ENCODE measurements around the gene TRIM62. TPM values are rescaled to one million over a fixed set of nuclear protein-coding genes. Genes with fewer than 3 reads are reported as not detected.
"Not testable (repeated sequence)": the region's sequence is repeated elsewhere in the genome, so short reads cannot be mapped to it uniquely, and the experiment has no call there.

TRIM62 gene
- total RNA-seq, 2 donors from 2014 or later: 8.7 to 15.0 TPM

DNA sequence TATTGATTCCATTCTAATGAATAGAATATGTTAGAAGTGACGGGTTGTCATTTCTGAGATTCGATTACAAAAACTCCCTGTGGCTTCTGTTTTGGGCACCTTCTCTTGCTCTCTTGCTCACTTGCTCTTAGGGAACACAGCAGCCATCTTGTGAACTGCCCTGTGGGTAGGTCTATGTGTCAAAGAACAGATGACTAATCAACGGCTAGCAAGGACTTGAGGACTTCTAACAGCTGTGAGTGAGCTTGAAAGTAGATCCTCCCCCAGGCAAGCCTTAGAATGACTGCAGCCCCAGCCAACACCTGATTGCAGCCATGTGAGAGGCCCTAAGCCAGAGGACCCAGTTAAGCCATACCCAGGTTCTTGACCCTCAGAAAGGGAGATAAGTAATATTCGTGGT, 51.5 kb downstream of the TRIM62 start:
- Mint-ChIP-seq H3K27ac (peak overlapping the region; percentile 65 to 74), H3K4me3 (peak overlapping the region; percentile 83), H3K4me1 (ENCODE audit: low read depth in 2 of 2) (peaks cover 42 to 65% of the 10 kb centered on the region in 2 donors), H3K9me3 (peaks cover 6% of the 10 kb centered on the region), H3K36me3 (peaks cover 12% of the 10 kb centered on the region), H3K27me3 (peaks cover 0 to 14% of the 10 kb centered on the region in 2 donors)
- peak; percentile 75 for DNase-seq (ENCODE audit: low spot score)
- peak; percentile 65 to 68 for ATAC-seq

DNA sequence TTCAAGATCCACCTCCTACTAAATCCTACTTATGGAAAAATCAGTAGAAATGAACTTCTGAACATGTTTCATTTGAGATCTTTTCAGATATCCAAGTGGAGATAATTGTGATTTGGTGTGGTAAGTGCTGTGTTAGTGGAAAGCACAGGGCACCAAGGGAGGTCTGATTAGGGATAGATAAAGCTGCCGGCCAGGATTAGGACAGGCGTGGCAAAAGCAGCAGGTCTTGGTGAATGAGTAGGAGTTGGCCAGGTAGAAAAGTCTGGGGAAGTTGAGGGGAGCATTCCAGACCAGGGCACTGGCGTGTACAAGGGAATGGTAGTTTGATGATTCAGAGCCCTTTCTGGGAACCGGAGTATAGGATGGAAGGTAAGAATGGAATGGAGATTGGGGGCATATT, 53.1 kb downstream of the TRIM62 start:
- peaks cover 43 to 67% of the 10 kb centered on the region in 2 donors for H3K4me1 Mint-ChIP-seq (ENCODE audit: low read depth in 2 of 2)
- no peak for DNase-seq (ENCODE audit: low spot score)
- H3K27me3 Mint-ChIP-seq: peaks cover 0 to 9% of the 10 kb centered on the region in 2 donors
- H3K27ac Mint-ChIP-seq: peak overlapping the region; percentile 70 to 74
- peak overlapping the region; percentile 61 for H3K4me3 Mint-ChIP-seq
- ATAC-seq: no peak
- H3K9me3 Mint-ChIP-seq: peaks cover 6% of the 10 kb centered on the region
- H3K36me3 Mint-ChIP-seq: peaks cover 13% of the 10 kb centered on the region

DNA sequence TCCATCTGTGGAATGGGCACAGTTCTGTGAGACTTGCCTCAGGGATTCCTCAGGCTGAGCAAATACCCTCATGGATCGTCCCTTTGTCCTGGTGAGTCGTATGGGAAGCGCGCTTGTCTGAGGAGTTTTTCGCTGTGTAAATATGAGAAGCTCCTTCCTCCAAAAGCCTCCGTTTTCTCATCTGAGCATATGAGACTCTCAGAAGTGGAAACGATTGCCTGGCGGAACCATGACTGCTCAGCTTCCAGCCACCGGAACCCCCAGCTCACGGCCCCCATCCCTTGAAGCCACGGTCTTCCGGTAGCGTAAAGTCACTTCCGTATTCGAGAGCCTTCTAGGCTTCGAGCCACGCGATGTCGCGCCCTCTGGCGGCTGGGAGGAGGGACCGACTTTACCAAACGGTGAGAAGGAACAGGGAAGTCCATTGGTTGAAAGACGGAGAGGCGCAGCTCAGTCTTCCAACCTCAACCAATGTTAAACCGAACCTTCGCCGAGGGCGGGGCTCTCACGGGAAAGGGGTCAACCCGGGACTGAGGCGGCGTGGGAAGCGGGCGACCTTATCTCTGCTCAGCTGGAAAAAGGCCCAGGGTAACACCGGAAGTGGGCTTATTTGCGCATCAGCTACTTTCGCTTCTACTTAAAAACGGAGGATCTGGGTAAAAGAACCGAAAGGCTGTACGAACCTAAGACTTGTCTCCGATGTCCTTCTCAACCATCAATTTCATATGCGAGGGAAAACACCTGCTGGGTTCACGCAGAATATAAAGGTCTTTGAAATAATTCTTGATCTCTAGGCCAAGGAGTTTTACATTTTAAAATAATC, 54.6 kb downstream of the TRIM62 start:
- H3K27ac Mint-ChIP-seq: peak overlapping the region; percentile 93 to 97
- DNase-seq (ENCODE audit: low spot score): peak; percentile 100
- no peaks in the 10 kb centered on the region for H3K27me3 Mint-ChIP-seq
- peaks cover 6% of the 10 kb centered on the region for H3K9me3 Mint-ChIP-seq
- H3K4me3 Mint-ChIP-seq: peak overlapping the region; percentile 93
- H3K36me3 Mint-ChIP-seq: peaks cover 13% of the 10 kb centered on the region
- H3K4me1 Mint-ChIP-seq (ENCODE audit: low read depth in 2 of 2): peaks cover 37 to 54% of the 10 kb centered on the region in 2 donors
- peak; percentile 96 to 99 for ATAC-seq

DNA sequence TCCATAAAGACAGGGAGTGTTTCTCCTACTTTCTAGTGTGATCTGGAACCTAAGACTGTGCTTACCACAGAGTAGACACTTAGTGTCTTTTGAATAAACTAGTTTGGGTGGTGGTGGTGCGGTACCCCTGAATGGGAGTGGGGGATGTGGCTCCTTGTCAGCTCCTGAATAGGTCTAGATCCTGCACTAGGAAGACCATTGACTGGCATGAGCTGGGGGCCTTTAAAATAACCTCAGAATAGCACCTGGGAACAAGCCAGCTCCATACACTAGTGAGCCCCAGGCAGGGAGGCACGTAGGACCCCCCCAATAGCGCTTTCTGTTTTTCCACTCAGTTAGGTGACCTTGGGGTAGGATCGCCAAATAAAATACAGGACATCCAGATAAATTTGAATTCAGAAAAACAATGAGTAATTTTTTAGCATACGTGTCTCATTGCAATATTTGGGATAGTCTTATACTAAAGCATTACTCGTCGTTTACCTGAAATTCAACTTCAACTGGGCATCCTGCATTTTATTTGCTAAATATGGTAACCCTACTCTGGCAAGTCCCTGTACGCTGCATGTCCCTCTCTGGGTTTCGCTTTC, 55.3 kb downstream of the TRIM62 start:
- H3K4me1 Mint-ChIP-seq (ENCODE audit: low read depth in 2 of 2): peaks cover 35 to 50% of the 10 kb centered on the region in 2 donors
- H3K4me3 Mint-ChIP-seq: peak overlapping the region; percentile 93
- no peak for DNase-seq (ENCODE audit: low spot score)
- H3K27ac Mint-ChIP-seq: peak overlapping the region; percentile 93 to 97
- no peaks in the 10 kb centered on the region for H3K27me3 Mint-ChIP-seq
- no peak for ATAC-seq
- peaks cover 6% of the 10 kb centered on the region for H3K9me3 Mint-ChIP-seq
- H3K36me3 Mint-ChIP-seq: peaks cover 13% of the 10 kb centered on the region

DNA sequence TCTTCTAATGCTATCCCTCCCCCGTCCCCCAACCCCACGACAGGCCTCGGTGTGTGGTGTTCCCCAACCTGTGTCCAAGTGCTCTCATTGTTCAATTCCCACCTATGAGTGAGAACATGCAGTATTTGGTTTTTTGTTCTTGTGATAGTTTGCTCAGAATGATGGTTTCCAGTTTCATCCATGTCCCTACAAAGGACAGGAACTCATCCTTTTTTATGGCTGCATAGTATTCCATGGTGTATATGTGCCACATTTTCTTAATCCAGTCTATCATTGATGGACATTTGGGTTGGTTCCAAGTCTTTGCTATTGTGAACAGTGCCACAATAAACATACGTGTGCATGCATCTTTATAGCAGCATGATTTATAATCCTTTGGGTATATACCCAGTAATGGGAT, 57.2 kb downstream of the TRIM62 start:
- not testable (repeated sequence) for H3K4me3 Mint-ChIP-seq; H3K27me3 Mint-ChIP-seq; DNase-seq (ENCODE audit: low spot score); H3K27ac Mint-ChIP-seq; H3K36me3 Mint-ChIP-seq; H3K9me3 Mint-ChIP-seq; ATAC-seq
- peaks cover 22 to 35% of the 10 kb centered on the region in 2 donors for H3K4me1 Mint-ChIP-seq (ENCODE audit: low read depth in 2 of 2)

DNA sequence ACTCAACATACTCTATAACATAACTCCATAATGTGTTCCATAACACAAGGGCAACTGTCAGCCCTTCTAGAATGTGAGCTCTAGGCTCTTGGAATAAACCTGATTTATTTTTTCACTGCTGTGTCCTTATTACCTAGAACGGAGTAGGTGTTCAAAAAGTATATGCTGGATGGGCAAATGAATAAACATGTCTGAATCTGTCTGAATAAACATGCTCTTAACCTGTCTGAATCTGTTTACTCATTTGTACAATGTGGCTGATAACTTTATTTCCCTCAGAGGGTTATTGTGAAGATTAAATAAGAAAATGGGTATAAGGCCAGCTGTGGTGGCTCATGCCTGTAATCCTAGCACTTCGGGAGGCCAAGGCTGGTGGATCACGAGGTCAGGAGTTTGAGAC, 58.6 kb downstream of the TRIM62 start:
- no peak overlapping the region for H3K27ac Mint-ChIP-seq
- ATAC-seq (no peak), DNase-seq (ENCODE audit: low spot score) (no peak)
- H3K4me3 Mint-ChIP-seq: no peak overlapping the region
- peaks cover 7% of the 10 kb centered on the region for H3K36me3 Mint-ChIP-seq
- H3K4me1 Mint-ChIP-seq (ENCODE audit: low read depth in 2 of 2): peaks cover 12 to 22% of the 10 kb centered on the region in 2 donors
- no peaks in the 10 kb centered on the region for H3K27me3 Mint-ChIP-seq
- H3K9me3 Mint-ChIP-seq: peaks cover 4% of the 10 kb centered on the region

DNA sequence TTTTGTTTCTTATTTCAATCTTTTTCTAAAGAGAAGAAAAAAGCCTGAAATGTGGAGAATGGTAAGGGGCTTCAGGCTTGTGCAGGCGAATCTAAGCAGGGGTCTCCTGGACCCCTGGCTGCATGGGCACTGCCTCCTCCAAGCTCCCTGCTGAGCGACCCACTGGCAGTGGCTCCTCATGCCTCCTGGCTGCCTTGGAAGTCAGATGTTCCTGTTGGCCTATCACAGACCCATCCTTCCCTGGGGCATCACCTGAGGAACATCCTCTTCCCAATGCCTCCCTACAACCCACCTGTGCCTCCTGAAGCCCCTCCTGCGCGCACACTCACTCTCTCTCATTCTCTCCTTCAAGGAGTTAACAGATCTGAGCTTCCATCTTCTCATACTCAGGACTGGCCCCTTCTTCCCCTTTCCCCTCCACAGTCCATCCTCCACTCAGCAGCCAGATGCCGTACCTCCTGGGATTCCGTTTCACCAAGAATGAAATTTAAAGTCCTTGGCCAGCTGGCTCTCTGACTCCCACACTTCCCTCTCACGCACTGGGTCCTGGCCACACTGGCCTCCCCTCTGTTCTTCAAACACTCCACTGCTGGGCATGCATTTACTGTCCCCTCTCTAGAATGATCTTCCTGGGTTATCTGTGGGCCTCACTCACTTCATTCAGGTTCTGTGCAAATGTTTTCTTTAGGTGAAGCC, 59.2 kb downstream of the TRIM62 start:
- ATAC-seq (no peak), DNase-seq (ENCODE audit: low spot score) (no peak)
- Mint-ChIP-seq H3K36me3 (peaks cover 7% of the 10 kb centered on the region), H3K27ac (no peak overlapping the region), H3K4me3 (no peak overlapping the region), H3K4me1 (ENCODE audit: low read depth in 2 of 2) (peaks cover 15 to 22% of the 10 kb centered on the region in 2 donors), H3K27me3 (no peaks in the 10 kb centered on the region), H3K9me3 (peaks cover 4% of the 10 kb centered on the region)

DNA sequence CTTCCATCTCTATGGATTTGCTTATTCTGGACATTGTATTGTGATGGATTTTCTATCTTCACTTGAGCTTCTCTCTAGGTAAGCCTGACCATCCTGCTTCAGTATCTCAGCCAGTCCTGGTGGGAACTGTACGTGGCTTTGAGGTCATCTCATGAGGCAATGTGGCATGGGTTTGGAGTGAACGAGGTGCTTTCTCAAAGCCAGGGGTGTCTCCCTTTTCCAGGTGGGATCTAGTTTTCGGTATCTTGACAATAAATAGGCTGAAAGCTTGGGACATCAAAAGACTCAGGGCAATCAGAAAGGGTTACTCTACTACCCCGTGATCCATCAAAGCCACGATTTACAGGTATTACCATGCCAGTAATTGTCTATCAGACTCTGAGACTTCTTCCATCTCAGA, 60.1 kb downstream of the TRIM62 start:
- ATAC-seq: no peak
- H3K4me3 Mint-ChIP-seq: no peak overlapping the region
- peaks cover 4% of the 10 kb centered on the region for H3K9me3 Mint-ChIP-seq
- no peaks in the 10 kb centered on the region for H3K27me3 Mint-ChIP-seq
- DNase-seq (ENCODE audit: low spot score): no peak
- no peak overlapping the region for H3K27ac Mint-ChIP-seq
- H3K36me3 Mint-ChIP-seq: peaks cover 7% of the 10 kb centered on the region
- peaks cover 14 to 15% of the 10 kb centered on the region in 2 donors for H3K4me1 Mint-ChIP-seq (ENCODE audit: low read depth in 2 of 2)

DNA sequence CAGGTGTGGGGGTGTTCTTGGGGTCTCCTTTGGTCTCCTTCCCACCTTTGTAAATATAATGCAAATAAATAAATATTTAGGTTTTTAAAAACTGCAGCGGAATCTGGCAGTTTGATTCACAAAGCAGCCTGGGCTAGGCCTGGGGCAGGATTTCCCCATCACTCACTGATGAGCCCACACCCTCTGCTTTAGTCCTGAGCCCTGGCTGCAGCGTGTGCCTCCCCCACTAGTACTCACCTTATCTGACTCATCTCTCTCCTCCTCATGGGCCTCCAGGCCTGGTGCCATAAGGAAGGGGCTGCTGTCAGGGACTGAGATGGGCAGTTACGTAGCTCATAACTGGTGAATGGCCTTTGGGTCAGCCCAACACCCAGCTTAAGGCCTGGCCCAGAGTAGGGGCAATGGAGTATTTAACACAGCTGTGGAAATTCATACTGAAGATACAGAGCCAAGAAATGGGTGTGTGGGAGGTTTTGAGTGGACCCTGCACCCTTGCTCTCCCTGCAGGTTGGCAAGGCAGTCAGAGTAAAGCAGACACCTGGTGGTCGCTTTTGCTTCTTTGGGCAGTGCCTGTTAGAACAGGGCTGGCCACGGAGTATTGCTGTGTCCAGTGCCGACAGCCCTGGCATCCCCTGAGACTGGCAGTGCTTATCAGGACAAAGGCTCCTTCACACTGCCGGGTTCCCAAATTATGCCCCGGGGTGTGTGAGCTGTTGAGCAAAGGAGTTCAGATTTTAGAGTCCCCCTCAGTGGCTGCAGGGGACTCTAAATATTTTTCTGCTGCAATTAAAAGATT, 61.2 kb downstream of the TRIM62 start:
- peaks cover 5 to 7% of the 10 kb centered on the region in 2 donors for H3K4me1 Mint-ChIP-seq (ENCODE audit: low read depth in 2 of 2)
- DNase-seq (ENCODE audit: low spot score) (no peak), ATAC-seq (no peak)
- no peak overlapping the region for H3K27ac Mint-ChIP-seq
- no peak overlapping the region for H3K4me3 Mint-ChIP-seq
- no peaks in the 10 kb centered on the region for H3K27me3 Mint-ChIP-seq
- peaks cover 2% of the 10 kb centered on the region for H3K9me3 Mint-ChIP-seq
- peaks cover 5% of the 10 kb centered on the region for H3K36me3 Mint-ChIP-seq

DNA sequence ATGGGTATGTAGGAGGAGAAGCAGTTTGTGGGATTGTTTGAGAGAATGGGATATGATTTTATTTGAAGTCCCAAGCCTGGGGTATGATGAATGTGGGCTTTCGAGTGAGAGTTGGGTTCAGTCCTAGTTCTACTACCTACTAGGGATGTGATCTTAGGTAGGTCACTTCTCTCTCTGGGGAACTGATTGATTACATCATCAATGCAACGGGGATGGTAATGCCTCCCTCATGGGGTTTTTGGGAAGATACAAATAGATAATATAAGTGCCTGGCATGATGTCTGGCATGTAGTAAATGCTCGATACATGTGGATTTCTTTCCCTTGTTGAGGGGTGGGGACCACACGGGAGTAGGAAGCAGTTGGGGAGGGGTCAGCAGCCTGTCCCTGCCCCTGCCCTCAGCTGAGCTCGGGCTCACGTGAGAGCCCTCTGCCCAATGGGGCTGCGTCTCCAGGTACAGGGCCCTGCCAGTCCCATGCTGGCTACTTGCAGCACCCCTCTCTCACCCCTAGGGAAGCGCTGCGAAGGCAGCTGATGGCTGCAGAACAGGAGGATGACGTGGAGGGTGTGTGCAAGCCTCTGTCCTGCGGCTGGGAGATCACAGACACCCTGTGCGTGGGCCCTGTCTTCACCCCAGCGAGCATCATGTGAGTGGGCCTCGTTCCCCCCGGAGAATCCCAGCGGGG, 62.2 kb downstream of the TRIM62 start:
- no peaks in the 10 kb centered on the region for H3K27me3 Mint-ChIP-seq
- no peak overlapping the region for H3K4me3 Mint-ChIP-seq
- H3K27ac Mint-ChIP-seq: no peak overlapping the region
- H3K36me3 Mint-ChIP-seq: no peaks in the 10 kb centered on the region
- no peaks in the 10 kb centered on the region for H3K9me3 Mint-ChIP-seq
- peaks cover 0 to 3% of the 10 kb centered on the region in 2 donors for H3K4me1 Mint-ChIP-seq (ENCODE audit: low read depth in 2 of 2)
- DNase-seq (ENCODE audit: low spot score) (no peak), ATAC-seq (peak in 1 of 2 donors; percentile 23)

DNA sequence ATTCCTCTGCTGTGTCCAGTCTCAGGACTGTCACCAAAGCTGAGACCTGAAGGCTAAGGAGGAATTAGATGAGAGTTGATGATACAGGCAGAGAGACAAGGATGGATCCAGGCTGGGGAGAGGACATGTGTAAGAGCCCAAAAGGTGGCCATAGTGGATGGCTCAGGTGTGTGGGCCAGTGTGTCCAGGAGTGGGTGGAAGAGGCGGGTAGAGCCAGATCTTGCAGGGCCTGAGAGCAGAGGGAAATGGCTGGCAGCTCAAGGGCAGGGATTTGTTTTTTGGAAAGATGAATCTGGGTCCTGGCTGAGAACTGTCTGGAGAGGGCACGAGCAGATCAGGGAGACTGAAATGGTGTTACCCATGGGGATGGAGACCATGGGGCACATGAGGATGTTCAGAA, 62.8 kb downstream of the TRIM62 start:
- H3K4me3 Mint-ChIP-seq: no peak overlapping the region
- no peak for DNase-seq (ENCODE audit: low spot score)

DNA sequence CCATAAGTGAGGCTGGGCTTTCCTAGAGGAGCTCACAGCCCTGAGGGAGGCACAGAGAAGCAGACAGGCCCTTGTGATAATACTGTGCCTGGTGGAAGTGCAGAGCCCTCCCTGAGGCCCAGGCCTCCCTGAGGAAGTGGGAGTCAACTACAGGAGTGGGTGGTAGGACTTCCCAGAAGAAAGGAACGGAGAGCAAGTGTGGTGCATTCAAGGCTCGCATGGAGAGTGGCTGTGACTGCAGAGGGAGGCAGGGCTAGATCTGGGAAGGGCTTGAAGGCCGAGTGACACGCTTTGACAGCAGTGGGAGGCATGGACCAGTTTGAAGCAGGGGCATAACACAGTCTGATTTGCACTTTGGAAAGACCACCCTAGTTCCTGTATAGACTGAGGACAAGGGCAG, 63.6 kb downstream of the TRIM62 start:
- H3K4me1 Mint-ChIP-seq (ENCODE audit: low read depth in 2 of 2): peaks cover 0 to 3% of the 10 kb centered on the region in 2 donors
- no peak overlapping the region for H3K4me3 Mint-ChIP-seq
- ATAC-seq (no peak), DNase-seq (ENCODE audit: low spot score) (no peak)
- H3K9me3 Mint-ChIP-seq: no peaks in the 10 kb centered on the region
- H3K27ac Mint-ChIP-seq: no peak overlapping the region
- no peaks in the 10 kb centered on the region for H3K36me3 Mint-ChIP-seq
- H3K27me3 Mint-ChIP-seq: no peaks in the 10 kb centered on the region

More for the DNA sequence above, 62.8 kb downstream of the TRIM62 start:
- H3K36me3 Mint-ChIP-seq: no peaks in the 10 kb centered on the region
- H3K27ac Mint-ChIP-seq: no peak overlapping the region
- H3K4me1 Mint-ChIP-seq (ENCODE audit: low read depth in 2 of 2): peaks cover 0 to 3% of the 10 kb centered on the region in 2 donors
- H3K9me3 Mint-ChIP-seq: no peaks in the 10 kb centered on the region
- no peak for ATAC-seq
- no peaks in the 10 kb centered on the region for H3K27me3 Mint-ChIP-seq
